H1 (cell line): ENCODE measurements around the gene ZMYND10. TPM values are rescaled to one million over a fixed set of nuclear protein-coding genes. Genes with fewer than 3 reads are reported as not detected.

ENCODE experiments used
- CTCF ChIA-PET: fragments of 300-600 bp; sonication (Branson Sonifier 250); formaldehyde crosslinking; loops from one replicate; lab custom pipeline; 2021; ENCODE audit not compliant: partially characterized antibody; lab: Charles Lee
- POLR2A ChIA-PET: fragments of 300-600 bp; sonication (Branson Sonifier 250); formaldehyde crosslinking; loops from one replicate; lab custom pipeline; 2021; ENCODE audit warnings: inconsistent platforms; ENCODE audit not compliant: partially characterized antibody; lab: Charles Lee
- DNase-seq, 2 experiments: peaks; one replicate each; pipeline versions ENCODE4 v3.0.0 to v3.0.0-alpha.2; 2010 to 2022; ENCODE audit warnings: low spot score in 2 of 2, low read depth in 1 of 2, mixed read lengths in 1 of 2
- FAIRE-seq: peaks from 2 replicates; lab custom pipeline; 2011; peaks lifted over from hg19 to GRCh38; lab: Jason Lieb, UNC
- H2AFZ ChIP-seq: 2 replicates; pipeline ENCODE4 v1.8.1; 2012; ENCODE audit warnings: low read length, inconsistent platforms
- H2AK5ac ChIP-seq: 2 replicates; pipeline ENCODE4 v1.6.1; 2013; ENCODE audit warnings: low read depth, low read length
- H2BK120ac ChIP-seq: replicated peaks from 2 replicates; pipeline ENCODE3; 2013; ENCODE audit warnings: low read depth, low read length, inconsistent platforms
- H2BK12ac ChIP-seq: 2 replicates; pipeline ENCODE4 v1.6.1; 2013; ENCODE audit warnings: low read depth, low read length
- H2BK15ac ChIP-seq: 2 replicates; pipeline ENCODE4 v1.6.1; 2013; ENCODE audit warnings: low read length
- H2BK20ac ChIP-seq: 2 replicates; pipeline ENCODE4 v1.6.1; 2013; ENCODE audit warnings: low read length
- H2BK5ac ChIP-seq: 2 replicates; pipeline ENCODE4 v1.6.1; 2013; ENCODE audit warnings: low read depth, low read length
- H3K14ac ChIP-seq: 2 replicates; pipeline ENCODE4 v1.6.1; 2013; ENCODE audit warnings: inconsistent platforms; ENCODE audit not compliant: insufficient read length
- H3K18ac ChIP-seq: 2 replicates; pipeline ENCODE4 v1.6.1; 2013; ENCODE audit warnings: low read length; ENCODE audit errors: extremely low read depth
- H3K23ac ChIP-seq: 2 replicates; pipeline ENCODE4 v1.6.1; 2013; ENCODE audit warnings: inconsistent platforms; ENCODE audit not compliant: insufficient read length
- H3K23me2 ChIP-seq: 2 replicates; pipeline ENCODE4 v1.6.1; 2013; ENCODE audit warnings: low read depth, low read length
- H3K27ac ChIP-seq: 2 replicates; pipeline ENCODE4 v1.6.1; 2011; ENCODE audit warnings: low read depth, low read length, inconsistent platforms
- H3K27me3 ChIP-seq, 4 experiments: replicated peaks in 1 of 4; 1 replicate in 1 of 4; 2 replicates in 3 of 4; pipeline versions ENCODE4 v1.6.1 to v1.8.1; 2011 to 2013; ENCODE audit warnings: low read length in 3 of 4, mild to moderate bottlenecking in 3 of 4, inconsistent platforms in 2 of 4, mixed read lengths in 2 of 4, moderate library complexity in 1 of 4; ENCODE audit not compliant: control insufficient read depth in 3 of 4, insufficient read depth in 3 of 4; ENCODE audit errors: extremely low read depth in 1 of 4
- H3K36me3 ChIP-seq, 4 experiments: 2 replicates each; pipeline versions ENCODE4 v1.6.1 to v1.8.1; 2011 to 2013; ENCODE audit warnings: mild to moderate bottlenecking in 4 of 4, low read length in 3 of 4, moderate library complexity in 2 of 4, control low read depth in 1 of 4, inconsistent platforms in 1 of 4; ENCODE audit not compliant: insufficient read depth in 4 of 4, control insufficient read depth in 2 of 4
- H3K4ac ChIP-seq: replicated peaks from 2 replicates; pipeline ENCODE3; 2013; ENCODE audit warnings: low read length, low read depth, mixed read lengths, inconsistent platforms; ENCODE audit not compliant: insufficient read length
- H3K4me1 ChIP-seq, 4 experiments: replicated peaks in 1 of 4; 1 replicate in 1 of 4; 2 replicates in 3 of 4; pipeline versions ENCODE4 v1.6.1 to v1.8.1; 2011 to 2013; ENCODE audit warnings: low read length in 3 of 4, inconsistent platforms in 2 of 4, mixed read lengths in 1 of 4; ENCODE audit not compliant: insufficient read depth in 4 of 4, control insufficient read depth in 3 of 4
- H3K4me2 ChIP-seq, 2 experiments: 2 replicates each; pipeline versions ENCODE4 v1.6.1 to v1.8.1; 2011 to 2013; ENCODE audit warnings: low read depth in 2 of 2, low read length in 2 of 2, control low read depth in 1 of 2, inconsistent platforms in 1 of 2, mild to moderate bottlenecking in 1 of 2; ENCODE audit not compliant: insufficient read depth in 1 of 2
- H3K4me3 ChIP-seq, 4 experiments: fragments of 200-600, 300-600 bp in 1 of 4; sonication (generic), shearing (Covaris generic), sonication (Bioruptor Twin) in 1 of 4; 2 replicates each; pipeline versions ENCODE4 v1.5.1 to v1.8.1; 2011 to 2016; ENCODE audit warnings: low read length in 4 of 4, low read depth in 3 of 4, control low read depth in 2 of 4, inconsistent platforms in 2 of 4, mild to moderate bottlenecking in 2 of 4, mixed read lengths in 1 of 4, moderate library complexity in 1 of 4; ENCODE audit not compliant: insufficient read depth in 2 of 4; ENCODE audit errors: extremely low read depth in 1 of 4
- H3K56ac ChIP-seq: replicated peaks from 2 replicates; pipeline ENCODE3; 2013; ENCODE audit warnings: low read depth, mild to moderate bottlenecking, mixed read lengths, low read length, inconsistent platforms; ENCODE audit not compliant: insufficient read length
- H3K79me1 ChIP-seq: 2 replicates; pipeline ENCODE4 v1.6.1; 2013; ENCODE audit warnings: low read depth, low read length, control low read depth
- H3K79me2 ChIP-seq, 2 experiments: 2 replicates each; pipeline versions ENCODE4 v1.6.1 to v1.8.1; 2012 to 2013; ENCODE audit warnings: low read length in 2 of 2, mild to moderate bottlenecking in 2 of 2, inconsistent platforms in 1 of 2; ENCODE audit not compliant: insufficient read depth in 2 of 2, control insufficient read depth in 1 of 2
- H3K9ac ChIP-seq, 4 experiments: replicated peaks in 1 of 4; 1 replicate in 1 of 4; 2 replicates in 3 of 4; pipeline versions ENCODE4 v1.6.1 to v1.8.1; 2011 to 2013; ENCODE audit warnings: low read depth in 3 of 4, low read length in 3 of 4, control low read depth in 2 of 4, mild to moderate bottlenecking in 2 of 4, moderate library complexity in 2 of 4, inconsistent platforms in 1 of 4; ENCODE audit errors: extremely low read depth in 1 of 4
- H3K9me3 ChIP-seq, 2 experiments: 2 replicates each; pipeline versions ENCODE4 v1.6.1 to v1.8.1; 2012 to 2013; ENCODE audit warnings: mild to moderate bottlenecking in 2 of 2, moderate library complexity in 2 of 2, control low read depth in 1 of 2, inconsistent platforms in 1 of 2, low read depth in 1 of 2, low read length in 1 of 2, mixed read lengths in 1 of 2; ENCODE audit not compliant: insufficient read depth in 2 of 2
- H4K20me1 ChIP-seq, 2 experiments: replicated peaks in 1 of 2; 2 replicates each; pipeline versions ENCODE3 to v1.8.1; 2011 to 2013; ENCODE audit warnings: inconsistent platforms in 2 of 2, low read length in 2 of 2, mild to moderate bottlenecking in 1 of 2; ENCODE audit not compliant: insufficient read depth in 2 of 2, control insufficient read depth in 1 of 2
- H4K5ac ChIP-seq: 2 replicates; pipeline ENCODE4 v1.6.1; 2013; ENCODE audit warnings: low read length, low read depth, mixed read lengths, inconsistent platforms; ENCODE audit not compliant: insufficient read length
- H4K8ac ChIP-seq: 2 replicates; pipeline ENCODE4 v1.8.0; 2013; ENCODE audit warnings: mild to moderate bottlenecking, moderate library complexity, low read length, inconsistent platforms; ENCODE audit not compliant: insufficient read depth; ENCODE audit errors: extremely low read depth
- H4K91ac ChIP-seq: replicated peaks from 2 replicates; pipeline ENCODE3; 2013; ENCODE audit warnings: low read length, mixed read lengths, inconsistent platforms; ENCODE audit not compliant: insufficient read length
- FOSL1 ChIP-seq: IDR thresholded peaks from 2 replicates; pipeline ENCODE4 v1.6.1; 2011; ENCODE audit warnings: mild to moderate bottlenecking, low read depth, low read length, moderate library complexity; ENCODE audit not compliant: insufficient read depth
- MAX ChIP-seq: IDR thresholded peaks from 2 replicates; pipeline ENCODE4 v1.6.1; 2012; ENCODE audit warnings: inconsistent platforms
- POLR2A ChIP-seq, 2 experiments: IDR thresholded peaks; 1 replicate in 1 of 2; 2 replicates in 1 of 2; pipeline ENCODE4 v1.6.1; 2011; ENCODE audit warnings: low read depth in 2 of 2, low read length in 2 of 2, mild to moderate bottlenecking in 2 of 2; ENCODE audit errors: control extremely low read depth in 1 of 2
- RAD21 ChIP-seq, 2 experiments: IDR thresholded peaks in 1 of 2; conservative IDR thresholded peaks in 1 of 2; 2 replicates each; pipeline ENCODE4 v1.6.1; 2011; ENCODE audit warnings: low read depth in 2 of 2, low read length in 2 of 2, improper control_type of control experiment in 1 of 2, inconsistent platforms in 1 of 2, mild to moderate bottlenecking in 1 of 2, moderate library complexity in 1 of 2
- RXRA ChIP-seq: IDR thresholded peaks from 2 replicates; pipeline ENCODE4 v1.6.1; 2011; ENCODE audit warnings: low read depth, mild to moderate bottlenecking, low read length, moderate library complexity; ENCODE audit not compliant: insufficient read depth
- SAP30 ChIP-seq: fragments of 300-600 bp; sonication (generic); IDR thresholded peaks from 2 replicates; pipeline ENCODE4 v1.7.1; 2012; ENCODE audit warnings: low read length, moderate library complexity, mild to moderate bottlenecking, inconsistent platforms; ENCODE audit not compliant: insufficient read depth, insufficient replicate concordance
- SUZ12 ChIP-seq: fragments of 200-600 bp; sonication (generic); IDR thresholded peaks from 2 replicates; pipeline ENCODE4 v1.6.1; 2012; ENCODE audit warnings: mild to moderate bottlenecking, inconsistent platforms, low read length, moderate library complexity, mixed read lengths
- TAF7 ChIP-seq: optimal IDR thresholded peaks from 2 replicates; pipeline ENCODE3; 2011; ENCODE audit warnings: low read depth, mild to moderate bottlenecking, inconsistent platforms, low read length, moderate library complexity, borderline replicate concordance
- TBP ChIP-seq: IDR thresholded peaks from 2 replicates; pipeline ENCODE4 v1.6.1; 2011; ENCODE audit warnings: low read depth, low read length, improper control_type of control experiment
- USF2 ChIP-seq: IDR thresholded peaks from 2 replicates; pipeline ENCODE4 v1.6.1; 2011; ENCODE audit warnings: low read length, improper control_type of control experiment
- ZNF274 ChIP-seq: IDR thresholded peaks from 2 replicates; pipeline ENCODE4 v1.7.0; 2012; ENCODE audit warnings: low read length, borderline replicate concordance; ENCODE audit errors: extremely low read depth
- WGBS, 2 experiments: shearing (Covaris generic) in 1 of 2; methylation state at CpG; one replicate each; pipeline versions ENCODE4 v1.1.6 to v1.1.7; 2013 to 2015; ENCODE audit warnings: low lambda C conversion rate in 2 of 2, mixed read lengths in 2 of 2, inconsistent platforms in 1 of 2, low coverage in 1 of 2, missing lambda C conversion rate in 1 of 2; ENCODE audit not compliant: insufficient replicate concordance in 2 of 2, insufficient coverage in 1 of 2, insufficient read length in 1 of 2; ENCODE audit errors: extremely low coverage in 1 of 2, missing lambda C conversion rate in 1 of 2; 5-methylcytosine and 5-hydroxymethylcytosine counted together
- polyA plus RNA-seq, 7 experiments: library from polyadenylated mRNA; depleted of rRNA in 3 of 7; stranded (reverse) in 5 of 7; unstranded in 2 of 7; fragments of >200 nt in 5 of 7; fragments of 200-250 nt in 2 of 7; gene quantifications; 1 replicate in 5 of 7; 2 replicates in 1 of 7; 4 replicates in 1 of 7; pipeline versions ENCODE4 v1.2.1 to v1.2.3, GENCODE V29; 2011 to 2013; ENCODE audit warnings: missing spikeins in 2 of 7, mixed read lengths in 2 of 7
- total RNA-seq: library from RNA; stranded (reverse); fragmentation: NEBNext Ultra II Directional; extraction: Animal tissue kit (Norgen Biotek cat#: 25700); gene quantifications from 2 replicates; pipeline ENCODE4 v1.2.1, GENCODE V29; 2021

The ZMYND10 gene
- total and polyA plus RNA-seq, 2 of the 8 experiments (the other 6 are each of a cell fraction or from before 2014, with no cell fraction given), result 0.56 to 0.79 TPM

GRCh38 chr3:50331364-50331907 lies 14.1 kb downstream of the ZMYND10 start:
- H2AFZ ChIP-seq, result no peak overlapping the region
- ChIA-PET CTCF (interaction anchor here (1.1 to 1.5 kb wide), 3 partner anchors 10 to 16 kb away, joined by 3 to 4 read pairs (median 3); partner anchors contain the start of gene RASSF1), POLR2A (interaction anchor here (0.8 to 6.4 kb wide), 4 partner anchors 9 to 36 kb away, joined by 3 to 36 read pairs (median 10); partner anchors contain the start of genes HYAL2 and RASSF1)
- H3K9me3 ChIP-seq, result no peaks in the 10 kb centered on the region
- H2BK12ac ChIP-seq, result no peak overlapping the region
- H3K36me3 ChIP-seq, result peaks cover 4 to 24% (median 20%) of the 10 kb centered on the region in 4 experiments; a peak in 7 of 8 replicates
- peaks cover 14% of the 10 kb centered on the region for H3K23me2 ChIP-seq
- H4K91ac ChIP-seq, result no peak overlapping the region
- H2BK5ac ChIP-seq, result no peak overlapping the region
- no peak overlapping the region for H4K5ac ChIP-seq
- FAIRE-seq (no peak), DNase-seq (no peak)
- H3K4me2 ChIP-seq, result no peak overlapping the region
- H3K27me3 ChIP-seq, result no peaks in the 10 kb centered on the region
- peaks cover 0 to 8% (median 6%) of the 10 kb centered on the region in 4 experiments; a peak in 3 of 7 replicates for H3K4me1 ChIP-seq
- no peak overlapping the region for H3K4ac ChIP-seq
- H3K79me1 ChIP-seq, result peaks cover 11% of the 10 kb centered on the region; the same call in 1 of the 2 replicates
- H3K79me2 ChIP-seq, result peaks cover 0 to 36% of the 10 kb centered on the region in 2 experiments; a peak in 2 of 4 replicates
- no peak overlapping the region for H3K56ac ChIP-seq
- no peak overlapping the region for H2BK20ac ChIP-seq
- H3K27ac ChIP-seq, result no peak overlapping the region
- H3K23ac ChIP-seq, result no peak overlapping the region
- H3K18ac ChIP-seq, result no peak overlapping the region
- H2BK120ac ChIP-seq, result no peak overlapping the region
- WGBS, 2 experiments, result 94% methylated on average over 19 of the region's 19 CpGs; no CpG with 5 or more reads in 1 of the 2 experiments
- no peak overlapping the region for H4K8ac ChIP-seq
- H3K9ac ChIP-seq, result no peak overlapping the region
- H2AK5ac ChIP-seq, result no peak overlapping the region
- H2BK15ac ChIP-seq, result no peak overlapping the region
- H4K20me1 ChIP-seq, result peaks cover 8 to 14% of the 10 kb centered on the region in 2 experiments
- H3K14ac ChIP-seq, result no peak overlapping the region
- no peak overlapping the region for H3K4me3 ChIP-seq
- TF ChIP-seq TBP, result no peak
- no peak for TF ChIP-seq RAD21 (IDR thresholded peaks at IDR 0.05 in 1 of 2, conservative IDR thresholded peaks at IDR 0.05 in 1 of 2; ENCODE audit: low read depth in 2 of 2, low read length in 2 of 2)
- TF ChIP-seq RXRA, result no peak
- no peak for TF ChIP-seq FOSL1
- TF ChIP-seq POLR2A (IDR thresholded peaks at IDR 0.05; ENCODE audit: control extremely low read depth in 1 of 2, low read depth in 2 of 2, low read length in 2 of 2), result no peak
- TF ChIP-seq ZNF274, result no peak
- TF ChIP-seq TAF7, result no peak
- TF ChIP-seq SUZ12, result no peak
- no peak for TF ChIP-seq USF2
- no peak for TF ChIP-seq SAP30
- TF ChIP-seq MAX, result no peak
